ENCODE measurements around the gene HOXA11.
A peak's percentile ranks its signal among the peaks of the same experiment; 100 is the strongest.

Gene HOXA11

GRCh38 chr7:27172315-27172774, 12.7 kb downstream of the HOXA11 start:
- H3K27ac Mint-ChIP-seq, result peak overlapping the region in 1 of 2 donors; percentile 87
- DNase-seq (peak in 1 of 2 donors; percentile 12), ATAC-seq (no peak)
- peaks cover 95% of the 10 kb centered on the region for H3K27me3 Mint-ChIP-seq
- peak overlapping the region; percentile 61 to 74 for H3K4me3 Mint-ChIP-seq
- no peaks in the 10 kb centered on the region for H3K9me3 Mint-ChIP-seq
- peaks cover 47% of the 10 kb centered on the region for H3K4me1 Mint-ChIP-seq

GRCh38 chr7:27171637-27172314, 13.3 kb downstream of the HOXA11 start:
- Mint-ChIP-seq H3K4me3 (peak overlapping the region; percentile 61 to 74), H3K9me3 (no peaks in the 10 kb centered on the region), H3K27me3 (peaks cover 95% of the 10 kb centered on the region), H3K27ac (no peak overlapping the region), H3K4me1 (peaks cover 53% of the 10 kb centered on the region)
- no peak for ATAC-seq
- peak in 1 of 2 donors; percentile 13 for DNase-seq

DNA sequence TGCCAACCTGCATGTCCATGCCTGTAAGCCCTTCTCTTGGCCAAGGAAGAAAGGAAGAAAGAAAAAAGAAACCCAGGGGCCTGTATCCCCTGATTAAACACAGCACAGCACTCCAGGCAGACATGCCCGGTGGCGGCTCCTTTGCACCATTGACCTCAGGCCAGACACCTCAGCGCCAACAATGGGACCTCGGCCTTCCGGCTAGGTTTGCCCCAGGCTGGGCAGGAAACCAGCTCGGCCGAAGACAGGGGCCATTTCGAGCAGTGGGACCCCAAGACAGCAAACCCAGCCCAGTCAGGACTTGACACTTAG, 13.8 kb downstream of the HOXA11 start:
- Mint-ChIP-seq H3K27ac (no peak overlapping the region), H3K27me3 (peaks cover 95% of the 10 kb centered on the region), H3K4me1 (peaks cover 58% of the 10 kb centered on the region), H3K4me3 (peak overlapping the region; percentile 15 to 74), H3K9me3 (no peaks in the 10 kb centered on the region)
- DNase-seq (peak in 1 of 2 donors; percentile 8), ATAC-seq (no peak)

- Mint-ChIP-seq H3K4me3 (peak overlapping the region in 1 of 2 donors; percentile 19), H3K27ac (no peak overlapping the region), H3K9me3 (no peaks in the 10 kb centered on the region), H3K4me1 (peaks cover 64% of the 10 kb centered on the region), H3K27me3 (peaks cover 95% of the 10 kb centered on the region)
- DNase-seq, result no peak
- ATAC-seq, result no peak
These were observed 14.4 kb downstream of the HOXA11 start for GRCh38 chr7:27170426-27171324.

GRCh38 chr7:27169658-27170425, 15.2 kb downstream of the HOXA11 start:
- H3K27me3 Mint-ChIP-seq, result peaks cover 95% of the 10 kb centered on the region
- H3K9me3 Mint-ChIP-seq, result no peaks in the 10 kb centered on the region
- DNase-seq, result no peak
- H3K4me1 Mint-ChIP-seq, result peaks cover 64% of the 10 kb centered on the region
- H3K27ac Mint-ChIP-seq, result peak overlapping the region in 1 of 2 donors; percentile 86
- peak overlapping the region; percentile 52 to 67 for H3K4me3 Mint-ChIP-seq
- ATAC-seq, result no peak

- H3K27me3 Mint-ChIP-seq, result peaks cover 100% of the 10 kb centered on the region
- H3K27ac Mint-ChIP-seq, result peak overlapping the region in 1 of 2 donors; percentile 54
- H3K9me3 Mint-ChIP-seq, result no peaks in the 10 kb centered on the region
- peaks cover 73% of the 10 kb centered on the region for H3K4me1 Mint-ChIP-seq
- DNase-seq (peak in 1 of 2 donors; percentile 54), ATAC-seq (peak; percentile 50)
- peak overlapping the region; percentile 0 to 6 for H3K4me3 Mint-ChIP-seq
These were observed 16.6 kb downstream of the HOXA11 start for GRCh38 chr7:27168265-27168947.

DNA sequence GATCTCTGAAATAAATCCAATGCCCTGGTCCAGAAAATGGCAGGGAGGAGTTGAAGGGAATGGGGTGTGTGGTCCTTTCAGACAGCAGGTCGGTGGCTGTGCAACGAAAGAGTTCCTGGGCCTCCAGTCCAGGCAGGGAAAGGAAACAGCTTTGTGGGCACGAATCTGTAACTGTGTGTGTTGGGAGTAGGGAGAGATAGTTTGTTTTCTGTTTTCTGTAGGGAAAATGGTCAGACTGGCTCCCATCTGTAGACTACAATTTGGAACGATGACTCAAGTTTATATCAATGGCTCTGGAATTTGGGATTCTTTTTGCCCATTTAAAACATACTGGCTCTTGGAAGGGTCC, 17.1 kb downstream of the HOXA11 start:
- Mint-ChIP-seq H3K27ac (no peak overlapping the region), H3K4me3 (no peak overlapping the region)

GRCh38 chr7:27166531-27167505, 18.2 kb downstream of the HOXA11 start:
- H3K27me3 Mint-ChIP-seq, result peaks cover 100% of the 10 kb centered on the region
- H3K4me1 Mint-ChIP-seq, result peaks cover 59% of the 10 kb centered on the region
- H3K27ac Mint-ChIP-seq, result peak overlapping the region in 1 of 2 donors; percentile 89
- peak overlapping the region; percentile 56 to 62 for H3K4me3 Mint-ChIP-seq
- ATAC-seq (no peak), DNase-seq (no peak)
- no peaks in the 10 kb centered on the region for H3K9me3 Mint-ChIP-seq

More for the DNA sequence above, 17.1 kb downstream of the HOXA11 start:
- ATAC-seq (no peak), DNase-seq (no peak)
- Mint-ChIP-seq H3K9me3 (no peaks in the 10 kb centered on the region), H3K4me1 (peaks cover 68% of the 10 kb centered on the region), H3K27me3 (peaks cover 100% of the 10 kb centered on the region)

DNA sequence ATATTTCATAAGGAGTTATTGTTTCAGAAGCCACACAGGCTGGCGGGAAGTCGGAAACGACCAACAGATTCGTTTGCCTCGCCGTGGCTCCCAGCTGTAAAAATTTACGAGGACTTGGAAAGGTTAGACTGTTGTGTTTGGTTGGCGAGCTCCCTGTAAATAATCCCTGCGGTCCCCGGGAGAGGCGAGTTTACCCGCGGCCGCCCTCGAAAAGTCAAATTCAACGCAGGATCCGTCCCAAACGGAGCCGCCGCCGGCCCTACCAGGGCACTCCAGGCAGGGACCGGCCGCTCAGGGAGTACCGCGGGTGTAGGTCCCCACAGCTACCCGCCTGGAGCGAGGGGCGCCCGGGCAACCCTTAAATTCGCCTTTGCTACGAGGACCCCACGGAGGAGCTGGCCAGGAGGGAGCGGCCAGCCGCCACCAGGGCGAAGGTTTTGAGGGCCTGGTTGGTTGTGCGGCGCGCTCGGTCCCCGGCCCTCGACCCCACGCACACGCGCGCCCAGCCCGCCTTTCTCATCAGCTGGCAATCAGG, 19.0 kb downstream of the HOXA11 start:
- DNase-seq, result no peak
- H3K27ac Mint-ChIP-seq, result peak overlapping the region in 1 of 2 donors; percentile 91
- peaks cover 54% of the 10 kb centered on the region for H3K4me1 Mint-ChIP-seq
- H3K9me3 Mint-ChIP-seq, result no peaks in the 10 kb centered on the region
- ATAC-seq, result no peak
- peaks cover 99% of the 10 kb centered on the region for H3K27me3 Mint-ChIP-seq
- H3K4me3 Mint-ChIP-seq, result peak overlapping the region; percentile 61 to 62

DNA sequence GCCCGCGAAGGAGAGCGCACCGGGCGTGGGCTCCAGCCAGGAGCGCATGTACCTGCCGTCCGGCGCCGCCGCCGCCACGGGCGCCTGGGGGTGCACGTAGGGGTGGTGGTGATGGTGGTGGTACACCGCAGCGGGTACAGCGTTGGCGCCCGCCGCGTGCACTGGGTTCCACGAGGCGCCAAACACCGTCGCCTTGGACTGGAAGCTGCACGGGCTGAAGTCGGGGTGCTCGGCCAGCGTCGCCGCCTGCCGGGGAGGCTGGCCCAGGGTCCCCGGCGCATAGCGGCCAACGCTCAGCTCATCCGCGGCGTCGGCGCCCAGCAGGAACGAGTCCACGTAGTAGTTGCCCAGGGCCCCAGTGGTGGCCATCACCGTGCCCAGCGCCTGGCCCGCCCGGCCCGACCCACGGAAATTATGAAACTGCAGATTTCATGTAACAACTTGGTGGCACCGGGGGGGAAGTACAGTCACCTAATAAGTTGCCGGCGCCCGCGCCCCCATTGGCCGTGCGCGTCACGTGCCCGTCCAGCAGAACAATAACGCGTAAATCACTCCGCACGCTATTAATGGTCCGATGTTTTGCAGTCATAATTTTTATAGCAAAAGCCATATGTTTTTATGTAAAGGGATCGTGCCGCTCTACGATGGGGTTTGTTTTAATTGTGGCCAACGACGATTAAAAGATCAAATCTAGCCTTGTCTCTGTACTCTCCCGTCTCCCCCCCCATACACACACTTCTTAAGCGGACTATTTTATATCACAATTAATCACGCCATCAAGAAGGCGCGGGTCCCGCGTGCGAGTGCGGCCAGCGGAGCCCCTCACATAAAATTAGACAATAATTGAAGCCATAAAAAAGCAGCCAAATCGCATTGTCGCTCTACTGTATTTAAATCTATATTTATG, 19.7 kb downstream of the HOXA11 start, which contains the start of gene HOXA9:
Gene HOXA9, minus strand, starts transcription at position 449 of the 907 bp plus-strand sequence. Its CDS starts 80 bp downstream, at position 369.
- Mint-ChIP-seq H3K27me3 (peaks cover 99% of the 10 kb centered on the region), H3K9me3 (no peaks in the 10 kb centered on the region), H3K27ac (peak within 1 kb of the TSS in 1 of 2 donors; percentile 91), H3K4me1 (peaks cover 59% of the 10 kb centered on the region), H3K4me3 (peak within 1 kb of the TSS; percentile 61 to 62)
- DNase-seq (no peak), ATAC-seq (no peak)

GRCh38 chr7:27164367-27165088, 20.5 kb downstream of the HOXA11 start:
- Mint-ChIP-seq H3K4me1 (peaks cover 64% of the 10 kb centered on the region), H3K4me3 (peak overlapping the region; percentile 50 to 56)
- no peak for DNase-seq

GRCh38 chr7:27164045-27164366, 21.0 kb downstream of the HOXA11 start:
- peaks cover 61% of the 10 kb centered on the region for H3K4me1 Mint-ChIP-seq
- H3K9me3 Mint-ChIP-seq, result no peaks in the 10 kb centered on the region
- DNase-seq, result no peak
- no peak for ATAC-seq
- H3K27me3 Mint-ChIP-seq, result peaks cover 99% of the 10 kb centered on the region
- peak overlapping the region in 1 of 2 donors; percentile 56 for H3K4me3 Mint-ChIP-seq
- peak overlapping the region in 1 of 2 donors; percentile 72 for H3K27ac Mint-ChIP-seq

More at GRCh38 chr7:27164367-27165088, 20.5 kb downstream of the HOXA11 start:
- H3K27me3 Mint-ChIP-seq, result peaks cover 99% of the 10 kb centered on the region
- H3K9me3 Mint-ChIP-seq, result no peaks in the 10 kb centered on the region
- no peak for ATAC-seq
- peak overlapping the region in 1 of 2 donors; percentile 72 for H3K27ac Mint-ChIP-seq

Measured in stimulated activated naive CD8-positive, alpha-beta T cell treated with anti-CD3 and anti-CD28 coated beads, Interleukin-15, amount 100 ng/mL, for 72 hours (primary cell).